Brain microvascular endothelial cell (primary cell): ENCODE measurements around the gene SYT11.

Source experiments
- DNase-seq: peaks from one replicate; pipeline ENCODE4 v3.0.0-alpha.2; 2020
- H3K27ac ChIP-seq: fragments of 250-450 bp; sonication (Bioruptor Pico); 2 replicates; pipeline ENCODE4 v1.5.1; 2020; ENCODE audit warnings: mild to moderate bottlenecking, moderate library complexity
- H3K27me3 ChIP-seq: fragments of 250-450 bp; sonication (Bioruptor Pico); replicated peaks from 2 replicates; pipeline ENCODE4 v1.5.1; 2020; ENCODE audit warnings: mild to moderate bottlenecking
- H3K36me3 ChIP-seq: fragments of 250-450 bp; sonication (Bioruptor Pico); replicated peaks from 2 replicates; pipeline ENCODE4 v1.5.1; 2020; ENCODE audit warnings: mild to moderate bottlenecking
- H3K4me3 ChIP-seq: 2 replicates; pipeline ENCODE4 v1.5.1; 2011; ENCODE audit warnings: low read depth, mild to moderate bottlenecking, control low read depth, low read length, moderate library complexity
- CTCF ChIP-seq: IDR thresholded peaks from 2 replicates; pipeline ENCODE4 v1.5.1; 2011; ENCODE audit warnings: low read depth, mild to moderate bottlenecking, moderate library complexity, low read length, control low read depth, inconsistent platforms; ENCODE audit errors: missing control alignments
- in situ Hi-C: cut with HindIII; loops from 2 replicates; pipeline ENCODE4 v1.10.0; 2017; ENCODE audit warnings: low sequenced_read_pairs, low pct_ligation_motif_present

SYT11 gene

GRCh38 chr1:155911156-155912055 lies 52.0 kb downstream of the SYT11 start, which contains the start of gene RIT1:
RIT1 (minus strand) TSS chr1:155911349; CDS start chr1:155910761, 588 bp downstream.
- no peak for TF ChIP-seq CTCF
- peaks cover 55% of the 10 kb centered on the region for H3K36me3 ChIP-seq
- H3K4me3 ChIP-seq, result peak within 1 kb of the TSS; percentile 76
- in situ Hi-C loops, result no loop called here
- peak within 1 kb of the TSS; percentile 79 for H3K27ac ChIP-seq
- peak; percentile 68 for DNase-seq
- no peaks in the 10 kb centered on the region for H3K27me3 ChIP-seq

GRCh38 chr1:155912056-155912536 lies 52.7 kb downstream of the SYT11 start:
- DNase-seq, result no peak
- TF ChIP-seq CTCF, result no peak
- Histone ChIP-seq H3K27ac (no peak overlapping the region), H3K36me3 (peaks cover 57% of the 10 kb centered on the region), H3K27me3 (no peaks in the 10 kb centered on the region), H3K4me3 (no peak overlapping the region)
- in situ Hi-C loops, result no loop called here

GRCh38 chr1:155913969-155914757 lies 54.8 kb downstream of the SYT11 start:
- TF ChIP-seq CTCF, result no peak
- no peak overlapping the region for H3K27ac ChIP-seq

GRCh38 chr1:155918660-155919059 lies 59.3 kb downstream of the SYT11 start:
- Histone ChIP-seq H3K27ac (no peak overlapping the region), H3K4me3 (no peak overlapping the region), H3K36me3 (peaks cover 92% of the 10 kb centered on the region), H3K27me3 (no peaks in the 10 kb centered on the region)
- DNase-seq, result no peak
- in situ Hi-C loops, result no loop called here
- TF ChIP-seq CTCF, result no peak

More at GRCh38 chr1:155913969-155914757, 54.8 kb downstream of the SYT11 start:
- Histone ChIP-seq H3K27me3 (no peaks in the 10 kb centered on the region), H3K36me3 (peaks cover 60% of the 10 kb centered on the region), H3K4me3 (no peak overlapping the region)
- in situ Hi-C loops, result no loop called here
- peak; percentile 23 for DNase-seq

GRCh38 chr1:155919801-155920200 lies 60.4 kb downstream of the SYT11 start:
- DNase-seq, result no peak
- H3K27ac ChIP-seq, result no peak overlapping the region
- no peaks in the 10 kb centered on the region for H3K27me3 ChIP-seq
- H3K36me3 ChIP-seq, result peaks cover 94% of the 10 kb centered on the region
- in situ Hi-C loops, result no loop called here
- no peak for TF ChIP-seq CTCF
- H3K4me3 ChIP-seq, result no peak overlapping the region
